Astrocyte (in vitro differentiated cells and primary cell): ENCODE measurements around the gene PTPRC. TPM values are rescaled to one million over a fixed set of nuclear protein-coding genes. Genes with fewer than 3 reads are reported as not detected.

Experiments used
- DNase-seq: peaks from one replicate; pipeline ENCODE4 v3.0.0-alpha.2; 2010; ENCODE audit warnings: low read depth
- FAIRE-seq: peaks from 2 replicates; lab custom pipeline; 2011; peaks lifted over from hg19 to GRCh38; lab: Jason Lieb, UNC
- H2AFZ ChIP-seq: 2 replicates; pipeline ENCODE4 v1.6.0; 2012; ENCODE audit warnings: low read depth, low read length, inconsistent platforms
- H3K27ac ChIP-seq: 2 replicates; pipeline ENCODE4 v1.5.1; 2011; ENCODE audit warnings: low read depth, low read length, inconsistent platforms
- H3K27me3 ChIP-seq: 2 replicates; pipeline ENCODE4 v1.6.0; 2011; ENCODE audit warnings: low read length, inconsistent platforms; ENCODE audit not compliant: insufficient read depth
- H3K36me3 ChIP-seq: 2 replicates; pipeline ENCODE4 v1.5.1; 2011; ENCODE audit warnings: low read length, inconsistent platforms; ENCODE audit not compliant: insufficient read depth
- H3K4me1 ChIP-seq: 2 replicates; pipeline ENCODE4 v1.5.1; 2011; ENCODE audit warnings: low read length, inconsistent platforms; ENCODE audit not compliant: insufficient read depth
- H3K4me2 ChIP-seq: 2 replicates; pipeline ENCODE4 v1.6.0; 2012; ENCODE audit warnings: low read length, inconsistent platforms
- H3K4me3 ChIP-seq: 2 replicates; pipeline ENCODE4 v1.5.1; 2011; ENCODE audit warnings: low read depth, mild to moderate bottlenecking, low read length, inconsistent platforms; ENCODE audit not compliant: insufficient read depth
- H3K79me2 ChIP-seq: 2 replicates; pipeline ENCODE4 v1.6.0; 2012; ENCODE audit warnings: mild to moderate bottlenecking, low read length, inconsistent platforms; ENCODE audit not compliant: insufficient read depth
- H3K9ac ChIP-seq: 2 replicates; pipeline ENCODE4 v1.6.0; 2012; ENCODE audit warnings: mild to moderate bottlenecking, low read length, inconsistent platforms
- H3K9me3 ChIP-seq: 2 replicates; pipeline ENCODE4 v1.5.1; 2012; ENCODE audit warnings: low read depth, mild to moderate bottlenecking, low read length, inconsistent platforms; ENCODE audit not compliant: insufficient read depth
- H4K20me1 ChIP-seq: 2 replicates; pipeline ENCODE4 v1.6.0; 2012; ENCODE audit warnings: low read length, inconsistent platforms; ENCODE audit not compliant: insufficient read depth
- H3K27ac Mint-ChIP-seq: one replicate; pipeline ENCODE4 v1.8.0; 2021; ENCODE audit warnings: mild to moderate bottlenecking, mixed read lengths; ENCODE audit not compliant: unreplicated experiment
- H3K27me3 Mint-ChIP-seq: one replicate; pipeline ENCODE4 v1.8.0; 2021; ENCODE audit warnings: low read depth, mixed read lengths; ENCODE audit not compliant: unreplicated experiment
- H3K36me3 Mint-ChIP-seq: one replicate; pipeline ENCODE4 v1.8.0; 2021; ENCODE audit warnings: low read depth, mixed read lengths; ENCODE audit not compliant: unreplicated experiment
- H3K4me1 Mint-ChIP-seq: one replicate; pipeline ENCODE4 v1.8.0; 2021; ENCODE audit warnings: low read depth, mixed read lengths; ENCODE audit not compliant: unreplicated experiment
- H3K4me3 Mint-ChIP-seq: one replicate; pipeline ENCODE4 v1.8.0; 2021; ENCODE audit warnings: mild to moderate bottlenecking, moderate library complexity, mixed read lengths; ENCODE audit not compliant: unreplicated experiment
- H3K9me3 Mint-ChIP-seq: one replicate; pipeline ENCODE4 v1.8.0; 2021; ENCODE audit warnings: mild to moderate bottlenecking, mixed read lengths; ENCODE audit not compliant: unreplicated experiment
- EZH2 ChIP-seq: IDR thresholded peaks from 2 replicates; pipeline ENCODE4 v1.6.1; 2012; ENCODE audit warnings: mild to moderate bottlenecking, low read length, inconsistent platforms; ENCODE audit not compliant: insufficient read depth
- total RNA-seq: library from RNA; stranded (reverse); gene quantifications from 2 replicates; pipeline ENCODE4 v1.2.1, GENCODE V29; 2021
- TF ChIP-seq, protein P1 (sequence below): IDR thresholded peaks from 2 replicates; pipeline ENCODE4 v1.5.1; 2011; ENCODE audit warnings: low read depth, mild to moderate bottlenecking, inconsistent platforms, low read length, moderate library complexity; ENCODE audit not compliant: insufficient read depth

Gene PTPRC
- total RNA-seq, 1 donor from 2014 or later: 0.20 TPM

GRCh38 chr1:198604975-198605374, 33.9 kb upstream of the PTPRC start:
- H3K9ac ChIP-seq: no peak overlapping the region
- FAIRE-seq (no peak), DNase-seq (no peak)
- H4K20me1 ChIP-seq: no peaks in the 10 kb centered on the region
- peaks cover 9% of the 10 kb centered on the region for H3K4me1 Mint-ChIP-seq
- H3K4me3 Mint-ChIP-seq: no peak overlapping the region
- no peak overlapping the region for H2AFZ ChIP-seq
- H3K27ac Mint-ChIP-seq: no peak overlapping the region
- no peaks in the 10 kb centered on the region for H3K27me3 ChIP-seq
- H3K36me3 Mint-ChIP-seq: no peaks in the 10 kb centered on the region
- TF ChIP-seq, protein P1, sequence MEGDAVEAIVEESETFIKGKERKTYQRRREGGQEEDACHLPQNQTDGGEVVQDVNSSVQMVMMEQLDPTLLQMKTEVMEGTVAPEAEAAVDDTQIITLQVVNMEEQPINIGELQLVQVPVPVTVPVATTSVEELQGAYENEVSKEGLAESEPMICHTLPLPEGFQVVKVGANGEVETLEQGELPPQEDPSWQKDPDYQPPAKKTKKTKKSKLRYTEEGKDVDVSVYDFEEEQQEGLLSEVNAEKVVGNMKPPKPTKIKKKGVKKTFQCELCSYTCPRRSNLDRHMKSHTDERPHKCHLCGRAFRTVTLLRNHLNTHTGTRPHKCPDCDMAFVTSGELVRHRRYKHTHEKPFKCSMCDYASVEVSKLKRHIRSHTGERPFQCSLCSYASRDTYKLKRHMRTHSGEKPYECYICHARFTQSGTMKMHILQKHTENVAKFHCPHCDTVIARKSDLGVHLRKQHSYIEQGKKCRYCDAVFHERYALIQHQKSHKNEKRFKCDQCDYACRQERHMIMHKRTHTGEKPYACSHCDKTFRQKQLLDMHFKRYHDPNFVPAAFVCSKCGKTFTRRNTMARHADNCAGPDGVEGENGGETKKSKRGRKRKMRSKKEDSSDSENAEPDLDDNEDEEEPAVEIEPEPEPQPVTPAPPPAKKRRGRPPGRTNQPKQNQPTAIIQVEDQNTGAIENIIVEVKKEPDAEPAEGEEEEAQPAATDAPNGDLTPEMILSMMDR: no peak
- no peak for TF ChIP-seq EZH2
- no peak overlapping the region for H3K27ac ChIP-seq
- no peaks in the 10 kb centered on the region for H3K27me3 Mint-ChIP-seq
- H3K9me3 ChIP-seq: no peaks in the 10 kb centered on the region
- H3K36me3 ChIP-seq: no peaks in the 10 kb centered on the region
- no peak overlapping the region for H3K4me2 ChIP-seq
- no peak overlapping the region for H3K4me3 ChIP-seq
- no peaks in the 10 kb centered on the region for H3K79me2 ChIP-seq
- H3K4me1 ChIP-seq: no peaks in the 10 kb centered on the region
- peaks cover 3% of the 10 kb centered on the region for H3K9me3 Mint-ChIP-seq

DNA sequence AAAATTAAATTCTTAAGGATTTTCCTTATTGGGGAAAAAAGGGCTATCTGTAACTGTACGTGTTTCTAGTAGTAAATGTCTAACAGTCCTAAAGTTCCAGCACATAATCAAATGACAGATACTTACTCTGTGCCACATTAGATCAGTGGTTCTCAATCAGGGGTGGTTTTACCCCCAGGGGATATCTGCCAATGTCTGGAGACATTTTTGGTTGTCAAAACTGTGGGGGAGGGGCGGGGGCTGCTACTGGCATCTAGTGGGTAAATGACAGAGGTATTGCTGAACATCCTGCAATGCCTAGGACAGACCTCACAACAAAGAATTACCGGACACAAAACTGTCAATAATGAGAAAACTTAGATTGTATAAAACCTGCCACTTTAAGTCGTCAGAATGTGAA, 33.4 kb upstream of the PTPRC start:
- Histone ChIP-seq H3K9ac (no peak overlapping the region), H3K27me3 (no peaks in the 10 kb centered on the region), H3K9me3 (no peaks in the 10 kb centered on the region), H3K4me1 (no peaks in the 10 kb centered on the region), H3K4me3 (no peak overlapping the region), H3K27ac (no peak overlapping the region), H4K20me1 (no peaks in the 10 kb centered on the region), H3K4me2 (no peak overlapping the region), H3K36me3 (no peaks in the 10 kb centered on the region), H2AFZ (no peak overlapping the region), H3K79me2 (no peaks in the 10 kb centered on the region)
- Mint-ChIP-seq H3K4me3 (no peak overlapping the region), H3K27me3 (no peaks in the 10 kb centered on the region), H3K4me1 (peaks cover 9% of the 10 kb centered on the region), H3K9me3 (peaks cover 3% of the 10 kb centered on the region), H3K36me3 (no peaks in the 10 kb centered on the region), H3K27ac (no peak overlapping the region)
- no peak for TF ChIP-seq EZH2
- TF ChIP-seq, protein P1: no peak
- FAIRE-seq (no peak), DNase-seq (no peak)

- Histone ChIP-seq H4K20me1 (no peaks in the 10 kb centered on the region), H3K4me1 (no peaks in the 10 kb centered on the region), H3K27me3 (no peaks in the 10 kb centered on the region), H3K27ac (no peak overlapping the region), H3K4me3 (no peak overlapping the region), H3K9me3 (no peaks in the 10 kb centered on the region), H3K4me2 (peak overlapping the region; percentile 23), H2AFZ (peak overlapping the region; percentile 22), H3K36me3 (no peaks in the 10 kb centered on the region), H3K79me2 (no peaks in the 10 kb centered on the region), H3K9ac (no peak overlapping the region)
- H3K36me3 Mint-ChIP-seq: no peaks in the 10 kb centered on the region
- no peaks in the 10 kb centered on the region for H3K27me3 Mint-ChIP-seq
- DNase-seq (no peak), FAIRE-seq (no peak)
- no peak overlapping the region for H3K4me3 Mint-ChIP-seq
- TF ChIP-seq EZH2: no peak
- TF ChIP-seq, protein P1: no peak
- peaks cover 9% of the 10 kb centered on the region for H3K4me1 Mint-ChIP-seq
- peaks cover 3% of the 10 kb centered on the region for H3K9me3 Mint-ChIP-seq
- H3K27ac Mint-ChIP-seq: no peak overlapping the region
Measured at GRCh38 chr1:198606020-198606438, 32.8 kb upstream of the PTPRC start.
